T-helper 1 cell treated with Interleukin-12 subunit alpha and Interleukin-12 subunit beta and Interleukin-4 antibody, amounts not matched to agents 30 μg/mL and 1 μg/mL, for 36 hours (primary cell): ENCODE measurements around the gene OGFOD3.
A peak's percentile ranks its signal among the peaks of the same experiment; 100 is the strongest.
"Not testable (repeated sequence)": the region's sequence is repeated elsewhere in the genome, so short reads cannot be mapped to it uniquely, and the experiment has no call there.

ENCODE experiments used
- H3K27ac Mint-ChIP-seq: one replicate; pipeline ENCODE4 v1.8.0; 2021; ENCODE audit warnings: mild to moderate bottlenecking, mixed read lengths
- H3K27me3 Mint-ChIP-seq: one replicate; pipeline ENCODE4 v1.8.0; 2021; ENCODE audit warnings: low read depth, mixed read lengths
- H3K36me3 Mint-ChIP-seq: one replicate; pipeline ENCODE4 v1.8.0; 2021; ENCODE audit warnings: low read depth, mixed read lengths
- H3K4me1 Mint-ChIP-seq: one replicate; pipeline ENCODE4 v1.8.0; 2021; ENCODE audit warnings: low read depth, mixed read lengths
- H3K4me3 Mint-ChIP-seq: one replicate; pipeline ENCODE4 v1.8.0; 2021; ENCODE audit warnings: mild to moderate bottlenecking, moderate library complexity, mixed read lengths
- H3K9me3 Mint-ChIP-seq: one replicate; pipeline ENCODE4 v1.8.0; 2021; ENCODE audit warnings: mixed read lengths

Gene OGFOD3

GRCh38 chr17:82359451-82360074 is 58.8 kb downstream of the OGFOD3 start:
- H3K4me3 Mint-ChIP-seq, H3K36me3 Mint-ChIP-seq, H3K27ac Mint-ChIP-seq, H3K9me3 Mint-ChIP-seq, H3K4me1 Mint-ChIP-seq: not testable (repeated sequence)
- peaks cover 12% of the 10 kb centered on the region for H3K27me3 Mint-ChIP-seq

- Mint-ChIP-seq H3K27ac (peak within 1 kb of the TSS; percentile 16), H3K4me3 (no peak within 1 kb of the TSS), H3K9me3 (no peaks in the 10 kb centered on the region), H3K36me3 (no peaks in the 10 kb centered on the region), H3K4me1 (peaks cover 8% of the 10 kb centered on the region), H3K27me3 (peaks cover 12% of the 10 kb centered on the region)
These were observed 59.7 kb downstream of the OGFOD3 start, which contains the start of gene TEX19 for GRCh38 chr17:82358465-82359350. Gene TEX19 (plus strand): TSS chr17:82359247. CDS start chr17:82362151, 2,904 bp downstream.

- peaks cover 8% of the 10 kb centered on the region for H3K4me1 Mint-ChIP-seq
- H3K36me3 Mint-ChIP-seq = no peaks in the 10 kb centered on the region
- H3K4me3 Mint-ChIP-seq = no peak overlapping the region
- peaks cover 12% of the 10 kb centered on the region for H3K27me3 Mint-ChIP-seq
- H3K27ac Mint-ChIP-seq = no peak overlapping the region
- H3K9me3 Mint-ChIP-seq = no peaks in the 10 kb centered on the region
These were observed 61.0 kb downstream of the OGFOD3 start for GRCh38 chr17:82357394-82357793.

GRCh38 chr17:82356845-82357355 is 61.5 kb downstream of the OGFOD3 start:
- Mint-ChIP-seq H3K4me1 (peaks cover 8% of the 10 kb centered on the region), H3K27ac (no peak overlapping the region), H3K9me3 (no peaks in the 10 kb centered on the region), H3K4me3 (no peak overlapping the region), H3K27me3 (peaks cover 11% of the 10 kb centered on the region), H3K36me3 (no peaks in the 10 kb centered on the region)

- Mint-ChIP-seq H3K36me3 (no peaks in the 10 kb centered on the region), H3K4me3 (no peak overlapping the region), H3K9me3 (no peaks in the 10 kb centered on the region), H3K27me3 (peaks cover 8% of the 10 kb centered on the region), H3K27ac (no peak overlapping the region), H3K4me1 (peaks cover 8% of the 10 kb centered on the region)
These were observed 62.5 kb downstream of the OGFOD3 start for GRCh38 chr17:82355770-82356427.

GRCh38 chr17:82354804-82355308 is 63.5 kb downstream of the OGFOD3 start:
- peaks cover 8% of the 10 kb centered on the region for H3K27me3 Mint-ChIP-seq

GRCh38 chr17:82353484-82353883 is 64.9 kb downstream of the OGFOD3 start:
- Mint-ChIP-seq H3K9me3 (no peaks in the 10 kb centered on the region), H3K4me1 (peaks cover 5% of the 10 kb centered on the region), H3K36me3 (no peaks in the 10 kb centered on the region), H3K27me3 (peaks cover 7% of the 10 kb centered on the region), H3K4me3 (no peak overlapping the region), H3K27ac (no peak overlapping the region)

More at GRCh38 chr17:82354804-82355308, 63.5 kb downstream of the OGFOD3 start:
- H3K36me3 Mint-ChIP-seq = no peaks in the 10 kb centered on the region
- H3K4me3 Mint-ChIP-seq = no peak overlapping the region
- peaks cover 8% of the 10 kb centered on the region for H3K4me1 Mint-ChIP-seq
- H3K9me3 Mint-ChIP-seq = no peaks in the 10 kb centered on the region
- H3K27ac Mint-ChIP-seq = no peak overlapping the region

GRCh38 chr17:82351713-82352488 is 66.5 kb downstream of the OGFOD3 start:
- no peaks in the 10 kb centered on the region for H3K4me1 Mint-ChIP-seq
- no peaks in the 10 kb centered on the region for H3K9me3 Mint-ChIP-seq
- H3K36me3 Mint-ChIP-seq = no peaks in the 10 kb centered on the region
- H3K27me3 Mint-ChIP-seq = peaks cover 3% of the 10 kb centered on the region
- H3K4me3 Mint-ChIP-seq = no peak overlapping the region
- H3K27ac Mint-ChIP-seq = no peak overlapping the region

GRCh38 chr17:82351254-82351712 is 67.1 kb downstream of the OGFOD3 start:
- Mint-ChIP-seq H3K9me3 (no peaks in the 10 kb centered on the region), H3K27ac (no peak overlapping the region), H3K4me3 (no peak overlapping the region), H3K36me3 (no peaks in the 10 kb centered on the region), H3K27me3 (peaks cover 8% of the 10 kb centered on the region), H3K4me1 (peaks cover 5% of the 10 kb centered on the region)

- Mint-ChIP-seq H3K27me3 (peaks cover 9% of the 10 kb centered on the region), H3K27ac (no peak overlapping the region), H3K36me3 (no peaks in the 10 kb centered on the region), H3K4me3 (no peak overlapping the region), H3K4me1 (peaks cover 6% of the 10 kb centered on the region), H3K9me3 (no peaks in the 10 kb centered on the region)
These were observed 68.0 kb downstream of the OGFOD3 start for GRCh38 chr17:82350182-82351030.

GRCh38 chr17:82349287-82349701 is 69.1 kb downstream of the OGFOD3 start:
- no peak overlapping the region for H3K4me3 Mint-ChIP-seq
- peaks cover 9% of the 10 kb centered on the region for H3K27me3 Mint-ChIP-seq
- peaks cover 6% of the 10 kb centered on the region for H3K4me1 Mint-ChIP-seq
- no peaks in the 10 kb centered on the region for H3K9me3 Mint-ChIP-seq
- no peaks in the 10 kb centered on the region for H3K36me3 Mint-ChIP-seq
- H3K27ac Mint-ChIP-seq = no peak overlapping the region

- no peaks in the 10 kb centered on the region for H3K36me3 Mint-ChIP-seq
- no peaks in the 10 kb centered on the region for H3K9me3 Mint-ChIP-seq
- H3K27ac Mint-ChIP-seq = no peak overlapping the region
- H3K27me3 Mint-ChIP-seq = peaks cover 9% of the 10 kb centered on the region
- H3K4me3 Mint-ChIP-seq = no peak overlapping the region
- peaks cover 6% of the 10 kb centered on the region for H3K4me1 Mint-ChIP-seq
These were observed 69.5 kb downstream of the OGFOD3 start for GRCh38 chr17:82348866-82349265.

- peaks cover 6% of the 10 kb centered on the region for H3K4me1 Mint-ChIP-seq
- no peaks in the 10 kb centered on the region for H3K9me3 Mint-ChIP-seq
- H3K4me3 Mint-ChIP-seq = no peak overlapping the region
- H3K36me3 Mint-ChIP-seq = no peaks in the 10 kb centered on the region
- H3K27me3 Mint-ChIP-seq = peaks cover 9% of the 10 kb centered on the region
- no peak overlapping the region for H3K27ac Mint-ChIP-seq
These were observed 70.0 kb downstream of the OGFOD3 start for GRCh38 chr17:82348434-82348833.
